HG03159 (cell line): ENCODE data around the gene CPSF7.
"Not testable (repeated sequence)": the region's sequence is repeated elsewhere in the genome, so short reads cannot be mapped to it uniquely, and the experiment has no call there.

Experiments
- ATAC-seq: cut with Tn5 transposase; IDR thresholded peaks from one replicate; pipeline ENCODE4 v1.9.1; 2021; ENCODE audit warnings: mild to moderate bottlenecking, moderate library complexity; ENCODE audit not compliant: unreplicated experiment

CPSF7 gene

GRCh38 chr11:61442616-61443015 lies 12.8 kb upstream of the CPSF7 start:
- ATAC-seq = no peak

- ATAC-seq = no peak
These were observed 9.8 kb upstream of the CPSF7 start for GRCh38 chr11:61439615-61440014.

- ATAC-seq = no peak
These were observed 7.7 kb upstream of the CPSF7 start for GRCh38 chr11:61437496-61437895.

GRCh38 chr11:61430839-61431238 lies 1.1 kb upstream of the CPSF7 start:
- ATAC-seq = not testable (repeated sequence)

GRCh38 chr11:61429346-61429690 lies 457 bp downstream of the CPSF7 start:
- ATAC-seq = peak; percentile 57

GRCh38 chr11:61425367-61426131 lies 4.2 kb downstream of the CPSF7 start:
- ATAC-seq = no peak

GRCh38 chr11:61422226-61422625 lies 7.5 kb downstream of the CPSF7 start:
- ATAC-seq = no peak

GRCh38 chr11:61418136-61418535 lies 11.6 kb downstream of the CPSF7 start:
- ATAC-seq = no peak

GRCh38 chr11:61417670-61418069 lies 12.1 kb downstream of the CPSF7 start:
- no peak for ATAC-seq

- ATAC-seq = no peak
These were observed 12.8 kb downstream of the CPSF7 start for GRCh38 chr11:61416941-61417340.

GRCh38 chr11:61415381-61415780 lies 14.4 kb downstream of the CPSF7 start:
- ATAC-seq = no peak

GRCh38 chr11:61414547-61414946 lies 15.2 kb downstream of the CPSF7 start:
- no peak for ATAC-seq

GRCh38 chr11:61413496-61413895 lies 16.3 kb downstream of the CPSF7 start:
- no peak for ATAC-seq

GRCh38 chr11:61411589-61411988 lies 18.2 kb downstream of the CPSF7 start:
- no peak for ATAC-seq

GRCh38 chr11:61406991-61407728 lies 22.6 kb downstream of the CPSF7 start:
- no peak for ATAC-seq

GRCh38 chr11:61406067-61406466 lies 23.7 kb downstream of the CPSF7 start:
- ATAC-seq = no peak

- no peak for ATAC-seq
These were observed 25.1 kb downstream of the CPSF7 start for GRCh38 chr11:61404641-61405040.

GRCh38 chr11:61404103-61404502 lies 25.7 kb downstream of the CPSF7 start:
- ATAC-seq = no peak

- ATAC-seq = no peak
These were observed 26.1 kb downstream of the CPSF7 start for GRCh38 chr11:61403658-61404057.

GRCh38 chr11:61401573-61401972 lies 28.2 kb downstream of the CPSF7 start:
- no peak for ATAC-seq

- ATAC-seq = no peak
These were observed 28.6 kb downstream of the CPSF7 start for GRCh38 chr11:61401173-61401572.

GRCh38 chr11:61392981-61393595 lies 36.7 kb downstream of the CPSF7 start:
- ATAC-seq = no peak
